GM12878 (cell line): Measurements from ENCODE around the gene HTRA2. TPM values are rescaled to one million over a fixed set of nuclear protein-coding genes. Genes with fewer than 3 reads are reported as not detected.

Experiments used
- ATAC-seq: fragments of 200-7000 bp; cut with Tn5 transposase; 3 replicates; pipeline ENCODE4 v1.9.1; 2020; ENCODE audit warnings: mild to moderate bottlenecking, moderate library complexity
- BruUV-seq: library from RNA; stranded (reverse); fragments of 400-500 nt; replicated peaks from 2 replicates; lab custom pipeline; 2021; lab: Mats Ljungman, UMichigan
- CTCF ChIA-PET: fragments of 300-600 bp; sonication (Branson Sonifier 250); formaldehyde crosslinking; extraction: SDS; loops from one replicate; lab custom pipeline; 2021; ENCODE audit warnings: inconsistent platforms; lab: Yijun Ruan, JAX
- POLR2A ChIA-PET: fragments of 350-600 bp; formaldehyde crosslinking; extraction: SDS; loops from one replicate; lab custom pipeline; 2021; ENCODE audit warnings: inconsistent platforms; lab: Charles Lee
- RAD21 ChIA-PET: fragments of 300-600 bp; sonication (Branson Sonifier 250); formaldehyde crosslinking; loops from one replicate; lab custom pipeline; 2023; ENCODE audit warnings: antibody characterized with exemption; ENCODE audit not compliant: unreplicated experiment; lab: Charles Lee
- SMC1A ChIA-PET: fragments of 300-600 bp; sonication (Branson Sonifier 250); formaldehyde crosslinking; loops from one replicate; lab custom pipeline; 2023; ENCODE audit not compliant: unreplicated experiment, uncharacterized antibody; lab: Charles Lee
- DNase-seq: peaks from one replicate; pipeline ENCODE4 v3.0.0-alpha.2; 2011; ENCODE audit warnings: low read depth, low spot score
- FAIRE-seq: peaks from 3 replicates; lab custom pipeline; 2011; peaks lifted over from hg19 to GRCh38; lab: Jason Lieb, UNC
- H2AFZ ChIP-seq: 2 replicates; pipeline ENCODE4 v1.6.0; 2011; ENCODE audit warnings: low read depth, low read length, control low read depth; ENCODE audit not compliant: control insufficient read depth
- H3K27ac ChIP-seq: 2 replicates; pipeline ENCODE4 v1.5.1; 2011; ENCODE audit warnings: control low read depth; ENCODE audit not compliant: control insufficient read depth, insufficient read depth
- H3K27me3 ChIP-seq, 2 experiments: replicated peaks in 1 of 2; 2 replicates each; pipeline versions ENCODE4 v1.6.0 to v1.6.1; 2011; ENCODE audit warnings: low read length in 1 of 2; ENCODE audit not compliant: control insufficient read depth in 2 of 2, insufficient read depth in 2 of 2
- H3K36me3 ChIP-seq, 2 experiments: 2 replicates each; pipeline ENCODE4 v1.5.1; 2011; ENCODE audit warnings: low read length in 1 of 2; ENCODE audit not compliant: control insufficient read depth in 2 of 2, insufficient read depth in 2 of 2
- H3K4me1 ChIP-seq: 2 replicates; pipeline ENCODE4 v1.6.1; 2011; ENCODE audit warnings: mild to moderate bottlenecking, low read length, moderate library complexity, mixed read lengths; ENCODE audit not compliant: control insufficient read depth, insufficient read depth
- H3K4me2 ChIP-seq: 2 replicates; pipeline ENCODE4 v1.6.0; 2011; ENCODE audit warnings: control low read depth; ENCODE audit not compliant: control insufficient read depth, insufficient read depth
- H3K4me3 ChIP-seq: fragments of 200-600 bp; sonication (generic); 2 replicates; pipeline ENCODE4 v1.5.1; 2016
- H3K79me2 ChIP-seq: 2 replicates; pipeline ENCODE4 v1.6.0; 2011; ENCODE audit warnings: low read length; ENCODE audit not compliant: control insufficient read depth, insufficient read depth
- H3K9ac ChIP-seq: 2 replicates; pipeline ENCODE4 v1.8.0; 2011; ENCODE audit warnings: low read length, control low read depth, mixed read lengths; ENCODE audit not compliant: control insufficient read depth, insufficient read depth
- H3K9me3 ChIP-seq: replicated peaks from 3 replicates; pipeline ENCODE4 v1.5.1; 2011; ENCODE audit warnings: mild to moderate bottlenecking, low read length; ENCODE audit not compliant: control insufficient read depth, insufficient read depth
- H4K20me1 ChIP-seq: 2 replicates; pipeline ENCODE4 v1.6.0; 2011; ENCODE audit not compliant: control insufficient read depth, insufficient read depth
- BCL11A ChIP-seq: IDR thresholded peaks from 2 replicates; pipeline ENCODE4 v1.6.1; 2011; ENCODE audit warnings: low read depth, low read length
- CBX5 ChIP-seq: sonication (generic); IDR thresholded peaks from 2 replicates; pipeline ENCODE4 v1.6.1; 2016; ENCODE audit warnings: low read depth, moderate library complexity, mild to moderate bottlenecking, inconsistent platforms
- CTCF ChIP-seq, 3 experiments: IDR thresholded peaks in 2 of 3; conservative IDR thresholded peaks in 1 of 3; 2 replicates each; pipeline ENCODE4 v1.5.1; 2011; ENCODE audit warnings: low read depth in 3 of 3, low read length in 3 of 3, mild to moderate bottlenecking in 3 of 3, control low read depth in 2 of 3, moderate library complexity in 2 of 3, inconsistent platforms in 1 of 3, mixed read lengths in 1 of 3; ENCODE audit not compliant: control insufficient read depth in 2 of 3, insufficient read depth in 1 of 3; ENCODE audit errors: extremely low read depth in 1 of 3
- DPF2 ChIP-seq: fragments of 450-650 bp; IDR thresholded peaks from 2 replicates; pipeline ENCODE4 v1.6.1; 2017; ENCODE audit warnings: mild to moderate bottlenecking
- EED ChIP-seq: sonication (generic); IDR thresholded peaks from 2 replicates; pipeline ENCODE4 v1.6.1; 2016; ENCODE audit warnings: antibody characterized with exemption, low read depth
- IRF4 ChIP-seq: IDR thresholded peaks from 2 replicates; pipeline ENCODE4 v1.6.1; 2011; ENCODE audit warnings: low read depth, low read length
- POU2F2 ChIP-seq: IDR thresholded peaks from 3 replicates; pipeline ENCODE4 v1.6.1; 2011; ENCODE audit warnings: low read depth, mild to moderate bottlenecking, low read length, borderline replicate concordance
- RB1 ChIP-seq: fragments of 450-650 bp; formaldehyde crosslinking; IDR thresholded peaks from 2 replicates; pipeline ENCODE4 v1.6.1; 2017; ENCODE audit warnings: mild to moderate bottlenecking, borderline replicate concordance
- RCOR1 ChIP-seq: conservative IDR thresholded peaks from 2 replicates; pipeline ENCODE4 v1.6.1; 2012; ENCODE audit warnings: low read depth, low read length, improper control_type of control experiment
- STAT3 ChIP-seq: IDR thresholded peaks from 2 replicates; pipeline ENCODE4 v1.6.1; 2011; ENCODE audit warnings: low read depth, low read length, improper control_type of control experiment
- TCF3 ChIP-seq: IDR thresholded peaks from 2 replicates; pipeline ENCODE4 v1.6.1; 2012; ENCODE audit warnings: low read depth, mild to moderate bottlenecking, low read length, borderline replicate concordance; ENCODE audit not compliant: insufficient read depth
- ZBTB11 ChIP-seq: fragments of 450-650 bp; formaldehyde crosslinking; IDR thresholded peaks from 2 replicates; pipeline ENCODE4 v1.5.0; 2022; ENCODE audit warnings: mild to moderate bottlenecking, missing genetic modification characterization
- ZNF24 ChIP-seq: fragments of 450-650 bp; IDR thresholded peaks from 2 replicates; pipeline ENCODE4 v1.6.1; 2017; ENCODE audit warnings: antibody characterized with exemption, mild to moderate bottlenecking
- WGBS: methylation state at CpG from one replicate; pipeline ENCODE4 v1.1.6; 2016; ENCODE audit warnings: low lambda C conversion rate; ENCODE audit not compliant: insufficient replicate concordance, insufficient coverage; ENCODE audit errors: missing lambda C conversion rate; 5-methylcytosine and 5-hydroxymethylcytosine counted together
- in situ Hi-C: fragments of 300-500 bp; cut with MboI; formaldehyde crosslinking; loops from 9 replicates; pipeline ENCODE4 v1.14.3; 2018; ENCODE audit warnings: mixed read lengths
- intact Hi-C: fragments of 100-400 bp; cut with micrococcal nuclease; formaldehyde crosslinking; loops from one replicate; pipeline ENCODE4 v1.14.2; 2022; ENCODE audit not compliant: unreplicated experiment
- polyA plus RNA-seq, 11 experiments: library from polyadenylated mRNA; depleted of rRNA in 4 of 11; unstranded in 6 of 11; stranded (reverse) in 5 of 11; fragments of >200 nt; fragmentation: Nextera tagmentation in 4 of 11; fragmentation: Illumina TruSeq in 1 of 11; extraction: Ambion mirVana in 4 of 11; extraction: Trizol in 1 of 11; gene quantifications; 1 replicate in 1 of 11; 2 replicates in 10 of 11; pipeline versions ENCODE4 v1.2.1 to v1.2.3, GENCODE V29; 2011 to 2016; ENCODE audit warnings: inconsistent platforms in 2 of 11, missing spikeins in 2 of 11, low read depth in 1 of 11
- total RNA-seq, 4 experiments: library from RNA; depleted of rRNA in 3 of 4; stranded (reverse); fragments of >200 nt in 3 of 4; fragmentation: Illumina TruSeq in 1 of 4; extraction: Trizol in 1 of 4; gene quantifications; 2 replicates each; pipeline versions ENCODE4 v1.2.1 to v1.2.3, GENCODE V29; 2013 to 2021
- TF ChIP-seq, protein P1 (sequence below): fragments of 450-650 bp; conservative IDR thresholded peaks from 2 replicates; pipeline ENCODE4 v1.6.1; 2017; ENCODE audit warnings: mild to moderate bottlenecking, moderate library complexity

HTRA2 gene
- total and polyA plus RNA-seq, 10 of the 15 experiments (the other 5 are each of a cell fraction or from before 2014, with no cell fraction given): 42.3 to 73.9 (median 54.6) TPM

- no peak for TF ChIP-seq ZBTB11
- TF ChIP-seq, all 136 proteins: peak for 0
These were observed 19.5 kb upstream of the HTRA2 start (continued) for GRCh38 chr2:74510272-74510671.

DNA sequence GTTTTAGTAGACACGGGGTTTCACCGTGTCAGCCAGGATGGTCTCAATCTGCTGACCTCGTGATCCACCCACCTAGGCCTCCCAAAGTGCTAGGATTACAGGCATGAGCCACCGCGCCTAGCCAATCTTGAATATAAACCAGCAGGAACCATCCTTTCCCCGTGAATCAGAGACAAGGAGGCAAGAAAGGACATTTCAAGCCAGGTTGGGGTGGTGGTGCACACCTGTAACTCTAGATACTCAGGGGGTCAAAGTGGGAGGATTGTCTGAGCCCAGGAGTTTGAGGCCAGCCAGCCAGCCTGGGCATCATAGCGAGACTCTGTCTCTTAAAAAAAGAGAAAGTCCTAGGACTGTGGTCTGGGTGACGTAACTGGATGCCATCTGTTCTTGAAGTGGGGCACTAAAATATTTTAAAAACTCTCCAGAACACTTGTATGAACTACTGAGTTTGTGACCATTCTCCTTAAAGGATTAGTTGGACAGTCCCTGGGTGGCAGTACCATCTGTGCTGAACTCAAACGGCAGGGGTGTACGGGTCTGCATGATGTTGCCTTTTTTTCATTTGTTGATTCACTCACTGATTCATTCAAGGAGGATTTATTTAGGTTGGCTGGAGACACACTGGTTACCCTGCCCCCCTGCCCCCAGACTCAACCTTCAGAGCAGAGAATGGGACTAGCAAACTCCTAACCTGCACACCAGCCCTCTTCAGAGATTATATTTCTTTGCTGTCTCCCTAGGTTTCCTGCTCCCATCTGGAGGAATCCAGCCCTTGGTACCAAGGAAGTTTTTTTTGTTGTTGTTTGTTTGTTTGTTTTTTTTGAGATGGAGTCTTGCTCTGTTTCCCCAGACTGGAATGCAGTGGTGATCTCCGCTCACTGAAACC lies 18.4 kb upstream of the HTRA2 start:
- CTCF ChIA-PET: interaction anchor here (2.5 to 13.9 kb wide), 3 partner anchors 19 to 75 kb away, joined by 8 to 231 read pairs (median 135); partner anchors contain the start of genes AUP1, DQX1 and HTRA2
- ATAC-seq (no peak), DNase-seq (no peak)
- H3K79me2 ChIP-seq: peaks cover 8% of the 10 kb centered on the region
- intact Hi-C loops: no loop called here
- H4K20me1 ChIP-seq: no peaks in the 10 kb centered on the region
- H3K27ac ChIP-seq: no peak overlapping the region
- no peak overlapping the region for H2AFZ ChIP-seq
- H3K36me3 ChIP-seq: no peaks in the 10 kb centered on the region
- H3K9me3 ChIP-seq: no peaks in the 10 kb centered on the region; the same call in 2 of the 3 replicates
- H3K4me2 ChIP-seq: no peak overlapping the region
- WGBS: 68% methylated on average over 11 of the region's 11 CpGs
- H3K4me1 ChIP-seq: peaks cover 20% of the 10 kb centered on the region
- H3K4me3 ChIP-seq: no peak overlapping the region
- peaks cover 18 to 28% of the 10 kb centered on the region in 2 experiments for H3K27me3 ChIP-seq
- TF ChIP-seq CTCF (IDR thresholded peaks at IDR 0.05 in 2 of 3, conservative IDR thresholded peaks at IDR 0.05 in 1 of 3; ENCODE audit: control insufficient read depth in 2 of 3, extremely low read depth in 1 of 3, insufficient read depth in 1 of 3, low read depth in 3 of 3, low read length in 3 of 3) (no peak), EED (no peak), CBX5 (no peak), DPF2 (no peak), TCF3 (no peak), IRF4 (no peak), POU2F2 (no peak), BCL11A (no peak), RB1 (no peak), STAT3 (no peak), ZNF24 (no peak), RCOR1 (no peak)
- TF ChIP-seq, protein P1, sequence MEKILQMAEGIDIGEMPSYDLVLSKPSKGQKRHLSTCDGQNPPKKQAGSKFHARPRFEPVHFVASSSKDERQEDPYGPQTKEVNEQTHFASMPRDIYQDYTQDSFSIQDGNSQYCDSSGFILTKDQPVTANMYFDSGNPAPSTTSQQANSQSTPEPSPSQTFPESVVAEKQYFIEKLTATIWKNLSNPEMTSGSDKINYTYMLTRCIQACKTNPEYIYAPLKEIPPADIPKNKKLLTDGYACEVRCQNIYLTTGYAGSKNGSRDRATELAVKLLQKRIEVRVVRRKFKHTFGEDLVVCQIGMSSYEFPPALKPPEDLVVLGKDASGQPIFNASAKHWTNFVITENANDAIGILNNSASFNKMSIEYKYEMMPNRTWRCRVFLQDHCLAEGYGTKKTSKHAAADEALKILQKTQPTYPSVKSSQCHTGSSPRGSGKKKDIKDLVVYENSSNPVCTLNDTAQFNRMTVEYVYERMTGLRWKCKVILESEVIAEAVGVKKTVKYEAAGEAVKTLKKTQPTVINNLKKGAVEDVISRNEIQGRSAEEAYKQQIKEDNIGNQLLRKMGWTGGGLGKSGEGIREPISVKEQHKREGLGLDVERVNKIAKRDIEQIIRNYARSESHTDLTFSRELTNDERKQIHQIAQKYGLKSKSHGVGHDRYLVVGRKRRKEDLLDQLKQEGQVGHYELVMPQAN: no peak
- TF ChIP-seq, all 136 proteins: peak for 0
- no peak for FAIRE-seq
- POLR2A ChIA-PET: interaction anchor here (0.6 to 5.8 kb wide), 5 partner anchors 19 to 1333 kb away, joined by 3 to 33 read pairs (median 6); partner anchors contain the start of genes AUP1 and HTRA2
- RAD21 ChIA-PET: interaction anchor here (0.6 to 5.1 kb wide), 2 partner anchors 23 to 75 kb away, joined by 3 to 61 read pairs; no protein-coding TSS in a partner anchor
- in situ Hi-C loops: no loop called here
- SMC1A ChIA-PET: interaction anchor here (0.7 to 5.2 kb wide), 6 partner anchors 8 to 75 kb away, joined by 3 to 71 read pairs (median 4); no protein-coding TSS in a partner anchor
- no peak overlapping the region for H3K9ac ChIP-seq
- BruUV-seq: no TSS peak
